Measurements from ENCODE around the gene SORCS2. TPM values are rescaled to one million over a fixed set of nuclear protein-coding genes. Genes with fewer than 3 reads are reported as not detected.

The SORCS2 gene
- total RNA-seq, 1 donor from 2014 or later = 9.6 TPM

GRCh38 chr4:7185487-7186030 lies 6.8 kb upstream of the SORCS2 start:
- DNase-seq (ENCODE audit: low spot score) = no peak

DNA sequence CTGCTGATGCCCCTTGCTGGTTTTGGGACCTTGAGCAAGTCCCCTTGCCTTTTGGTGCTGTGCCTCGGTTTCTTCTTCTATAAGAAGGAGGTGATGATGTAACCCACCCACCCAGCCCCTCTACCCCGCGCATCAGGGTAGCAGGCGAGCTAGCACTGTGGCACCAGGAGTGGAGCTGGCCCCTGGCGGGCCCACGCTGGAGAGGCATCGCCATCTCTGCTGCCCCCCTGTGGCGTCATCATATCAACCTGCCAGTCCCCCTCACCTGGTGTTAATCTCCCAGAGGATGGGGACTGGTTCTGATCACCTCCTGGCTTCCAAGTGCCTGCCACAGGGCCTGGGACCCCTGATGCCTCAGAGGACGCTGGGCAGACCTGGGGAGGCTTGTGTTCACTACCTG lies 6.3 kb upstream of the SORCS2 start:
- DNase-seq (ENCODE audit: low spot score) = no peak

GRCh38 chr4:7186516-7187167 lies 5.7 kb upstream of the SORCS2 start:
- no peak for DNase-seq (ENCODE audit: low spot score)

GRCh38 chr4:7187168-7187535 lies 5.2 kb upstream of the SORCS2 start:
- DNase-seq (ENCODE audit: low spot score) = no peak

DNA sequence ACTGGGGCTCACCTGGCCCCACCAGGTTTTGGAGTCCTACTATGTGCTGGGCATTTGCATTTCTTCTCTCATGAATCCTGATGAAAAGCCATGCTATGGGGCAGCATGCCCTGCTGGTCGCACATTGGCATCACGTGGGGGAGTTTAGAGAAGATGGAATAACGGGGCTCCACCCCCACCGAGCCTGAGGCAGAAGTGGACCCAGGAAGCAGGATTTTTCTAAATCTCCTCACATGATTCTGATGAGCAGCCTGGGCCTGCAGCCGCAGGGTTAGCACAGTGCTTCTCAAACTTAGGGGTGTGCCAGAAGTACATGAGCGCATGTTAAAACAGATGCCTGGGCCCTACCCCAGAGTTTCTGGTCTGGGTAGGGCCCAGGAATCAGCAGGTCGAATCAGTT lies 4.6 kb upstream of the SORCS2 start:
- DNase-seq (ENCODE audit: low spot score) = no peak

DNA sequence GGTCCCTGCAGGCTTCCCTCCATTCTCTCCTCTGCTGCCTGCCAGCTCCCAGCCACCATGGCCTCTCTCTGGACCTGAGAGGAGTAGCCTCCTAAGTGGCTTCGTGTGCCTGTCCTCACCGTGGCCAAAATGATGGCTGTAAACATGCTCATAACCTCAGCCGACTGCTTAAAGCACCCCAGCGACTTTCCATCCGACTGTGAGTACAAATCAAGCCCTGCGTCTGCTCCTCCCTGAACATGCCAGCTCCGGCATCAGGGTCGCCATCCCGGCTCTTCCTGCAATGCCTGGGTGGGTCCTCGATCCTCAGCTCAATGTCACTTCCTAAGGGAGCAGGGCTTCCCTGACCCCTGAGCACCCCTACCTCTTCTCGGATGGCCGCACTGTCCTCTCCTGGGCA lies 3.3 kb upstream of the SORCS2 start:
- DNase-seq (ENCODE audit: low spot score) = no peak

DNA sequence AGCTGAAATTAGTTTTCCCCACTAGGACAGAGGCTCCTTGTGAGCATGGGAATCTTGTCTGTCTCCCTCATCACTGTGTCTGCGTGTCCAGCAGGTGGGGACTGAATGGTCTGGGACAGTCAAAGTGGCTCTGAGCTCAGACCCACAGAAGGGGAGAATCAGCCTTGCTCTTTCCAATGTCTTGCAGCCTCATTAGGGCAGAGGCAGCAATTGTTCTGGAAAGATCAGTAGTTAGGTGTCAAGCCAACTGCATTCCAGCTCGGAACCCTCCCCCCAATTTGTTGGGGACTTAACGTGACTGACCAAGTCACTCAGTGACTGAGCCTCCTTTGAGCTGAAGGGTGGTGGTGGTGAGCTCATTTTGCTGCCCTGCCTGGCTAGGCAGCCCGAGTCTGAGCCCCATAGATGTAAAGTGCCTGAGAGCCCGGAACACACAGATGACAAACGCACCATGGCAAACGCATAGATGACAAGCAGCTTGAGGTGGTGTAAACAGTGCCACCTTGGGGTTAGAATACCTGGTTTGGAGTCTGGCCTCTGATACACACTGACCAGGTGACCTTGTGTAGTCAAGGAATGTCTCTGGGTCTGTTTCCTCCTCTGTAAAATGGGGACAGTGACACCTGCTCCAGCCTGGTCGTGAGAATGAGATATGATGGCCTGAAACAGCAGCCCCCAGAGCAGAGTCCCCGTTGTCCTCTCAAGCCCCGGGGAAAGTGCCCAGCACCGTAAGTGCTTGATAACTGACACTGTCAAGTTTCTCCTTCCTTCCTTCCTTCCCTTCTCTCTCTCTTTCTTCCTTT lies 2.7 kb upstream of the SORCS2 start:
- no peak for DNase-seq (ENCODE audit: low spot score)

- no peak for DNase-seq (ENCODE audit: low spot score)
These were observed 2.1 kb upstream of the SORCS2 start for GRCh38 chr4:7190278-7190594.

- DNase-seq (ENCODE audit: low spot score) = no peak
These were observed 1.4 kb upstream of the SORCS2 start for GRCh38 chr4:7190691-7191545.

- no peak for DNase-seq (ENCODE audit: low spot score)
These were observed 639 bp upstream of the SORCS2 start for GRCh38 chr4:7191546-7192251.

GRCh38 chr4:7193030-7193958 lies 956 bp downstream of the SORCS2 start:
- DNase-seq (ENCODE audit: low spot score) = peak; percentile 38

DNA sequence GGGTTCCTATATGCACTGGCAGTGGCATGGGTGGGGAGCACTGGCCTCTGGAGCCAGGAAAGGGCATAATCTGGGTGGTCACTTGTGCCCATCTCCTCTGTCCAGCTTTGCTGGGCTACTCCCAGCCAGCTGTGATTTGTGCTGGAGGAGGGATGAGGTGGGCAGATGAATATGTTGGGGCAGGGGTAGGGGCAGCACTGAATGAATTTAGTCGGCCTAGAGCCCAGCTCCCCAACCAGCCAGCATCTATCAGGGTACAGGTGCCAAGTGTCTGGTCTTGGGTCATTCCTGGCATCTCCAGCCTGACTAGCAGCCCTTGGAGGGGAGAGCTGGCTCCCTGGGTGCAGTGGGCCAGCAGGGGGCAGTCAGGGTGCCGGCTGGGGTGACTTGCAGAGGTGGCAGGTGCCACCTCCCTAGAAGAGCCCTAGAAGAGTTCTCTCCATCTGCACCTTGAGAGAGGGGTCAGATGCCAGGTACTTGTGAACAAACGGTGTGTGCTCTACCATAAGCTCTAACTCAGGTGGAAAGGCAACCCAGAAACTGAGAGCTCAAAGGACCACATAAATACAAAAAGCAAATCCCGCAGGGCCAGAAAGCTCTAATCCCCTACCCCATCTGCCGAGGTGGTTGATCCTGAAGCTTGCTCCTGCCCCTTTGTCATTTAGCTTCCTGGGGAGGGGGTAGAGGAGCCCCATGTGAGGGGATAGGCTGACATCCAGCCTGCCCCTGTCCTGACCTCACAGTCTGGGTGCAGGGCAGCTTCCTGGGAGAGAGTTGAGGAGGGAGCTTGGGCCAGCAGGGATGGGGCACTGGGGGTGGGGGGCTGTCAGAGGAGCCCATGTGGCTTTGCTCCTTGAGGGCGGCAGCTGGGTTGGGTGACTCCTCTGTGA lies 2.2 kb downstream of the SORCS2 start:
- no peak for DNase-seq (ENCODE audit: low spot score)

- no peak for DNase-seq (ENCODE audit: low spot score)
These were observed 2.8 kb downstream of the SORCS2 start for GRCh38 chr4:7195141-7195515.

DNA sequence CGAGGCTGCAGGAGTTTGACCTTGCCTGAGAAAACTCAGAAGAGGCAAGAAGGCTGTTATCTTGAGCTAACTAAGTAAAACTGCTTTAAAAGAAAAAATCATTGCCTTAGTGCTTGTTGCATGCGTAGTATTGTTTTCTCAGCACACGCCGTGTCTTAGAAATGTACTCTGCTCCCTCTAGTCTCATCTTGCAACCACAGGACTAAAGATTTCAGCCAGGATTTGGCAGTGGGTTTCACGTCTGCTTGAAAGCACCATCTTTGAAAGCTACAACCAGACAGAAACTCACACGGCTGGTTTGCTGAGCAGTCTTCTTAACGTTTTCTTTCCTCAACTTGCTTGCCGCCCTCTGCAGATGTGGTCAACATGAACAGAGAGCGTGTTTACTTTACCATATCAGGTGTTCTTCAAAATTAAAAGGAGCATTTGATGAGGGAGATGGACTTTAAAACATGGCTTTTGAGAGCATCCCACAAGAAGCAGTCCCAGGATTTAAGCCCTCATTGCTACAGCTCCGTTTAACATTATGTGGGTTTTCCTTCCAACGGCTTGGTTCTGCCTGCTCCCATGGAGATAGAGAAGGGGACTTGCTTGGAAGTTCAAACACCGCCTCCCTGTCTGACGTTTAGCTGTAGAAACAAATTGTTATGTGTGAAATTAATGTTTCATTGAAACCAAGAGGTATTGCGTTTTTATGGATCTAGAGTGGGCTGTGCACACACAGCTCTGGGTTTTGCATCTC lies 3.4 kb downstream of the SORCS2 start:
- peak; percentile 68 for DNase-seq (ENCODE audit: low spot score)

DNA sequence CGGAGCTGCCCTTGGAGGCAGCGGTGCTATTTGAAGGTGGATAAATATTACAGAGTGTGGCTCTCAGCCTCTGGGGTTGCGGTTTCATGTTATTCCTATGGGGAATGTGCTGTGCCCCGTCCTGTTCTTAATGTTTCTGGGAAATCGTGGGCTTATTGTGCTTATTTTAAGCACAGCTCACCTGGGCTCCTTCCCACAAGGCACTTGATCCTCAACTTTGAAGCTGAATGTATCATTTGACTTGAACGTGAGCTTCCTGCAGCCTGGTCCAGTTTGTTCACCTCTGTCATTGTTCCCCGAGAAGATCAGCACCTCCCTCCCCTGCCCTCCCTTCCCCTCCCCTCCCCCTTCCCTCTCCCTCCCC lies 3.9 kb downstream of the SORCS2 start:
- DNase-seq (ENCODE audit: low spot score) = no peak

DNA sequence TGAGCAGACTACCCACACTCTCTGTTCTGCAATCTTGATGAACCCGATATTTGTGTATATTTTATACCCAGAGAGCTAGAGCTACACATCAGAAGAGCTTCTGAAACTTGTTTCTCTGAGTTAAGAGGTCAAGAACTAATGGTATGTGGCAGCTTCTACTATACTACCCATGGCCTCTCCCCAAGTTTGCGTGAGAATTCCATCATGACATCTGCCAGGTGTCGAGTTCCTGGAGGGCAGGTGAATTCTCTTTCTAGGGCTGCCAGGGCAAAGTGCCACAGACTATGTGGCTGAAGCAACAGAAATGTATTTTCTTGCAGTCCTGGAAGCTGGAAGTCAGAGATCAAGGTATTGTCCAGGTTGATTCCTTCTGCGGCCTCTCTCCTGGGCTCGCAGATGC lies 4.4 kb downstream of the SORCS2 start:
- DNase-seq (ENCODE audit: low spot score) = no peak

- DNase-seq (ENCODE audit: low spot score) = peak; percentile 84
These were observed 5.6 kb downstream of the SORCS2 start for GRCh38 chr4:7197910-7198309.

GRCh38 chr4:7198440-7199128 lies 6.2 kb downstream of the SORCS2 start:
- DNase-seq (ENCODE audit: low spot score) = no peak

Data from umbilical cord (tissue), 2 donors.